Effector CD8-positive, alpha-beta T cell (primary cell): ENCODE data around the gene MSI2.
"Not testable (repeated sequence)": the region's sequence is repeated elsewhere in the genome, so short reads cannot be mapped to it uniquely, and the experiment has no call there.

Experiments
- DNase-seq: peaks from one replicate; lab custom pipeline; 2025; lab: John Stamatoyannopoulos, UW

Gene MSI2

GRCh38 chr17:57484826-57485565 is 228.7 kb downstream of the MSI2 start:
- no peak for DNase-seq

GRCh38 chr17:57485566-57485865 is 229.2 kb downstream of the MSI2 start:
- DNase-seq = no peak

- DNase-seq = no peak
Measured at GRCh38 chr17:57485916-57486881, 229.9 kb downstream of the MSI2 start.

- no peak for DNase-seq
Measured at GRCh38 chr17:57486882-57487301, 230.6 kb downstream of the MSI2 start.

- DNase-seq = no peak
Measured at GRCh38 chr17:57487573-57487972, 231.2 kb downstream of the MSI2 start.

GRCh38 chr17:57488856-57489255 is 232.5 kb downstream of the MSI2 start:
- DNase-seq = no peak

- no peak for DNase-seq
Measured at GRCh38 chr17:57489321-57489720, 233.0 kb downstream of the MSI2 start.

- DNase-seq = no peak
Measured at GRCh38 chr17:57490111-57490845, 234.0 kb downstream of the MSI2 start.

- no peak for DNase-seq
Measured at GRCh38 chr17:57490890-57491289, 234.6 kb downstream of the MSI2 start.

- no peak for DNase-seq
Measured at GRCh38 chr17:57493171-57493570, 236.8 kb downstream of the MSI2 start.

GRCh38 chr17:57493625-57494024 is 237.3 kb downstream of the MSI2 start:
- DNase-seq = no peak

GRCh38 chr17:57494443-57494842 is 238.1 kb downstream of the MSI2 start:
- DNase-seq = no peak

GRCh38 chr17:57495771-57496170 is 239.4 kb downstream of the MSI2 start:
- no peak for DNase-seq

- no peak for DNase-seq
Measured at GRCh38 chr17:57496382-57496781, 240.1 kb downstream of the MSI2 start.

- DNase-seq = no peak
Measured at GRCh38 chr17:57498443-57498842, 242.1 kb downstream of the MSI2 start.

- not testable (repeated sequence) for DNase-seq
Measured at GRCh38 chr17:57499221-57499620, 242.9 kb downstream of the MSI2 start.

GRCh38 chr17:57499648-57500049 is 243.3 kb downstream of the MSI2 start:
- no peak for DNase-seq

- DNase-seq = no peak
Measured at GRCh38 chr17:57501016-57501415, 244.7 kb downstream of the MSI2 start.

GRCh38 chr17:57502022-57502421 is 245.7 kb downstream of the MSI2 start:
- DNase-seq = no peak

- no peak for DNase-seq
Measured at GRCh38 chr17:57502811-57503241, 246.5 kb downstream of the MSI2 start.

GRCh38 chr17:57504208-57504607 is 247.9 kb downstream of the MSI2 start:
- DNase-seq = no peak
